GM10266 (cell line): ENCODE results near the gene PITPNM1.
A peak's percentile ranks its signal among the peaks of the same experiment; 100 is the strongest.
"Not testable (repeated sequence)": the region's sequence is repeated elsewhere in the genome, so short reads cannot be mapped to it uniquely, and the experiment has no call there.

Experiments used
- DNase-seq: peaks from one replicate; pipeline ENCODE4 v3.0.0; 2012; ENCODE audit errors: extremely low spot score
- TF ChIP-seq, protein P1 (sequence below): IDR thresholded peaks from 2 replicates; pipeline ENCODE4 v1.5.1; 2012; ENCODE audit warnings: mild to moderate bottlenecking, low read depth; ENCODE audit not compliant: control insufficient read depth, insufficient read depth; ENCODE audit errors: missing control alignments

The PITPNM1 gene

DNA sequence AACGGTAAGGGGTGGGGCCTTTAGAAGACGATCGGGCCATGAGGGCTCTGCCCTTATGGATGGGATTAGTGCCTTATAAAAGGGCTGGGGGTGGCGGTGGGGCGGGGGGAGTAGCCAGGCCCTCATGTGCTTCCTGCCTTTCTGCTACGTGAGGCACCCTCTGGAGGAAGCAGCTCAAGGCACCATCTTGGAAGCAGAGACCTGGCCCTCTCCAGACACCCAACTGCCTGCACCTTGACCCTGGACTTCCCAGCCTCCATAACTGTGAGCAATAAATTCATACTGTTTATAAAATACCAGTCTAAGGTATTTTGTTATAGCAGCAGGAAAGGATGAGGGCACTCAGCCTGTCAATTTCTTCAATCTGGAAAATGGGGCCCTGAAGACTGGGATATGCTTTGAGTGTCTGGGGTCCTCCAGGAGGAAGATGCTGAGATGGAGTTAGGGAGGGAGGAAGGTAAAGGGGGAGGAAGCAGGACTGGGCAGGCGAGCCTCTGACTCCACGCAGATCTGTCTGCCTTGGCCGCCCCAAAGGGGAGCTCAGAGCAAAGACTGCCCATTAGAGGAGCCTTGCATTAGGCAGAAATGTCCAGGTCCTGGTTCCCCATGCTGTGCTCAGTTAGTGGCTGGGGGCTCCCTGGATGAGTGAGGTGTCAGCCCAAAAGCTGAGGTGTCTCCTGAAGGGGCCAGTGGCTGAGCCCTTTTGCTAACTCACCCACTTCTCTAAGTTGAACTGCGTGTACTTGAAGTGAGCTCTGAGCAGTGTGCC lies 12.8 kb upstream of the PITPNM1 start:
- DNase-seq, result peak; percentile 10
- TF ChIP-seq, protein P1, sequence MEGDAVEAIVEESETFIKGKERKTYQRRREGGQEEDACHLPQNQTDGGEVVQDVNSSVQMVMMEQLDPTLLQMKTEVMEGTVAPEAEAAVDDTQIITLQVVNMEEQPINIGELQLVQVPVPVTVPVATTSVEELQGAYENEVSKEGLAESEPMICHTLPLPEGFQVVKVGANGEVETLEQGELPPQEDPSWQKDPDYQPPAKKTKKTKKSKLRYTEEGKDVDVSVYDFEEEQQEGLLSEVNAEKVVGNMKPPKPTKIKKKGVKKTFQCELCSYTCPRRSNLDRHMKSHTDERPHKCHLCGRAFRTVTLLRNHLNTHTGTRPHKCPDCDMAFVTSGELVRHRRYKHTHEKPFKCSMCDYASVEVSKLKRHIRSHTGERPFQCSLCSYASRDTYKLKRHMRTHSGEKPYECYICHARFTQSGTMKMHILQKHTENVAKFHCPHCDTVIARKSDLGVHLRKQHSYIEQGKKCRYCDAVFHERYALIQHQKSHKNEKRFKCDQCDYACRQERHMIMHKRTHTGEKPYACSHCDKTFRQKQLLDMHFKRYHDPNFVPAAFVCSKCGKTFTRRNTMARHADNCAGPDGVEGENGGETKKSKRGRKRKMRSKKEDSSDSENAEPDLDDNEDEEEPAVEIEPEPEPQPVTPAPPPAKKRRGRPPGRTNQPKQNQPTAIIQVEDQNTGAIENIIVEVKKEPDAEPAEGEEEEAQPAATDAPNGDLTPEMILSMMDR, result no peak

DNA sequence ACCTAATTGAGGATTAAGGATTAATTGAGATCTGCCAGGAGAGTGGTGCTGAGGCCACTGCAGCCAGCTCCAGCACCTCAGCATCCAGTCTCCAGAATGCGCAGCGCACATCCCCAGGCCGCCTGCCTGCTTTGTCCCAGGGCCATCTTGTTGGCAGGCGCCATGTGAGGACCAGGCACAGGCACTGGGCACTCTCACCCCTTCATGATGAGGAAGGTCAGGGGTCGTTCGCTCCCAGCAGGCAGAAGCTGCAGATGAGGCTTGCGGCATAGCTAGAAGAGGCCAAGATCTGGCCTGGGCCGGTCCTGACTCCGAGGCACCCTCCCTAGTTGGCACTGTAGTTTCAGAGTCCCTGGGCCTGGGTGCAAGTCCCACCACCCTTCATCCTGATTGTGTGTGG lies 11.6 kb upstream of the PITPNM1 start:
- no peak for DNase-seq
- TF ChIP-seq, protein P1, result no peak

DNA sequence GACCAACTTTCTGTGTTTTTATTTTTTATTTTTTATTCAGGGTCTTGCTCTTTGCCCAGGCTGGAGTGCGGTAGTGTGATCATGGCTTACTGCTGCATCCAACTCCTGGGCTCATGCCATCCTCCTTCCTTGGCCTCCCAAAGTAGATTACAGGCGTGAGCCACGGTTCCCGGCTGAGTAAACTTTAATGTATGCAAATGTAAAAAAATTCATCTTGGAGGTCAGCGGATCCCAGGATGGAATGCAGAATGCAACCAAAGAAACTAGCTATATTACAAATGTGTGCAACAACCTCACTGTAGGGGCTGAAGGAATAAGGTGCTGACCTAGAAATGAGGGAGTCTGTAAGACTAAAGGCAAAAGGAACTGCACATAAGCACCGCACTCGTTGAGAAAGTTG lies 9.0 kb upstream of the PITPNM1 start:
- TF ChIP-seq, protein P1, result no peak

DNA sequence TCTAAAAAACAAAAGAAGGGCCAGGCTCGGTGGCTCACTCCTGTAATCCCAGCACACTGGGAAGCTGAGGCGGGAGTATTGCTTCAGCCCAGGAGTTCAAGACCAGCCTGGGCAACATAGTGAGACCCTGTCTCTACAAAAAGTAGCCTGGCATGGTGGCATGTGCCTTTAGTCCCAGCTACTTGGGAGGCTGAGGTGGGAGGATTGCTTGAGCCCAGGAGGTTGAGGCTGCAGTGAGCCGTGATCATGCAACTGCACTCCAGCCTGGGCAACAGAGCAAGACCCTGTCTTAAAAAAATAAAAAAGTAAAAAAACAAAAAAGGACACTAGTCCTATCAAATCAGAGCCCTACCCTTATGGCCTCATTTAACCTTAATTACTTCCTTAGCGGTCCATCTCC lies 6.4 kb upstream of the PITPNM1 start:
- DNase-seq, result not testable (repeated sequence)

More for the DNA sequence above, 9.0 kb upstream of the PITPNM1 start:
- DNase-seq, result no peak

DNA sequence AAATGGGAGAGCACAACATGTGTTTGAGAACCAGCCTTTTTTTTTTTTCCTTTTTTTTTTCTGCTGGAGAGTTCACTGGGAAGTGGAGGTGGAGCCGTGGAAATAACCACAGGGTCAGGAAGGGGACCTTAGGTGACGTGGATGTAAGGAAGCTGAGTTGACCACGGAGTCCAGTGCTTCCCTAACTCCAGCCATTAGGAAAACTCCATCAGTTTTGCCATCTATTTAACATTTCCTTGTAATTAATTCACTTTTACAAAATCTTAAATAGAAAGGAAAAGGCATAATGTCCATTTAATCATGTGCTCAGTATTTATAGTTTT lies 4.8 kb upstream of the PITPNM1 start:
- TF ChIP-seq, protein P1, result no peak
- no peak for DNase-seq

DNA sequence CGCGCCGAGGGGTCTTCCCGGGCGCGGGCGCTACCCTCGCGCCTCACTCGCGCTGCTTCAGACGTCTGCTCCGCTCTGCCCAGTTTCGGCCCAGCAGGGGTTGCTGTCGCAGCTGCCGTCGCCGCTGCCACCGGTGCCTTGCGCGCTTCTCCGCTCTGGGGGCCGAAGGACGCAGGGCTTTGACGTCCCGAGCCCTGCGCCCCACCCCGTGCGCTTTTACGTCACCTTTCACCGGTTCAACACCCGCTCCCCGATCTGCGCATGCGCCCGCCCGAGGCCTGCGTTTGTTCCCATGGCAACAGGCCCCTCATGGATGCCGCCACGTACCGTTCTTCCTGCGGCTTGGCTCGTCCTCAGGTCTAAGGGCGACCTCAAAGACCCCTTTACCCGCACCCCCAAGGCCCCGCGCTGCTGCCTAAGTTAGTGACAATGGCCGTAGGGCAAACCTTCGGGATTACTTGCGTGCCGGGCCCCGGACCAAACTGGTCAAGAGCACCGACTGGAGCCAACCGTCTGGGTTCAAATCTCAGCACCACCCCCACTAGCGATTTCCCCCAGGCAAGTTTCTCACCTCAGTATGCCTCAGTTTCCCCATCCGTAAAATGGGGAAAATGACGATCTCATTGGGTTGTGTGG lies 3.4 kb upstream of the PITPNM1 start:
- TF ChIP-seq, protein P1, result no peak
- DNase-seq, result peak; percentile 99

DNA sequence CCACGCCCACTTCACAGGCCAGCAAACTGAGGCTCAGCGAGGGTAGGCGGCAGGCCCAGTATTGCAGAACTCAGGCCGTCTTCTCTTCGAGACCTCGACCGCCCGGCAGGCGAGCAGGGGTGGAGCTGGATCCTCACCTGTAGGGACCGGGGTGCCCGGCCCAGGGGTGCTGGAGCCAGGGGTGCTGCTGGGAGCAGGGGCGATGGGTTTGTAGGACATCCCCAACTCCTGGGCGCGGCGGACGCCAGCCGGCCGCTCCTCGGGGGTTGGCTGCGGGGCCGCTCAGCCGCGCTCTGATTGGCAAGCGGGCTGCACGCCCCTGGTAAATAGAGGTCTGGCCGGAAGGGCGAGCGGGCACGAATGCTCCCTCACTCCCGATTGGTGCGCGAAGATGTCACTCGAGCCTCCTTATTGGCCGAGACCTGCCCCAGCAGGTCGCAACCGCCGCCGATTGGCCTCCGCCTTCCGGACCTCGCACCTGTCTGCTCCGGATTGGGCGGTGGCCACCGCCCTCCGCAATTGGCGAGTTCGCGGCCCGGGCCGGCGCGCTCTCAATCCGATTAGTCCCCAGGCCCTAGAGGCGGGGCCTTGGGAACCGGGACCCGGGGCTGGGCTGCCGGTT lies 2.8 kb upstream of the PITPNM1 start, which contains the start of gene CDK2AP2:
Gene CDK2AP2 (minus strand): TSS at position 299 of the 622 bp plus-strand sequence. CDS start 80 bp downstream, at position 219.
- TF ChIP-seq, protein P1, result no peak
- peak; percentile 99 for DNase-seq
